Body of pancreas (tissue), 4 donors: Measurements from ENCODE around the gene TBC1D19. TPM values are rescaled to one million over a fixed set of nuclear protein-coding genes. Genes with fewer than 3 reads are reported as not detected.

Experiments
- ATAC-seq: fragments of 150-250 bp; one replicate; pipeline ENCODE4 v1.9.1; 2016
- DNase-seq, 4 donors: peaks; one replicate each; pipeline ENCODE4 v3.0.0-alpha.2; 2019
- H3K27ac ChIP-seq, 4 donors: fragments of 200-600 bp; sonication (generic); 1 replicate in 3 of 4; 2 replicates in 1 of 4; pipeline versions ENCODE4 v1.5.1 to v1.6.1; 2016 to 2019; ENCODE audit warnings: mild to moderate bottlenecking in 1 of 4, mixed read lengths in 1 of 4, moderate library complexity in 1 of 4
- H3K27me3 ChIP-seq, 2 donors: fragments of 200-600 bp; sonication (generic); one replicate each; pipeline ENCODE4 v1.6.0; 2016; ENCODE audit warnings: mild to moderate bottlenecking in 1 of 2
- H3K36me3 ChIP-seq, 2 donors: fragments of 200-600 bp; sonication (generic); replicated peaks in 1 of 2; 2 replicates each; pipeline ENCODE4 v1.5.1; 2016; ENCODE audit warnings: low read depth in 2 of 2; ENCODE audit not compliant: insufficient read depth in 1 of 2
- H3K4me1 ChIP-seq: fragments of 200-600 bp; sonication (generic); one replicate; pipeline ENCODE4 v1.6.0; 2016
- H3K4me3 ChIP-seq, 2 donors: fragments of 200-600 bp; sonication (generic); 1 replicate in 1 of 2; 2 replicates in 1 of 2; pipeline ENCODE4 v1.5.1; 2016 to 2019
- H3K9me3 ChIP-seq, 3 donors: fragments of 200-600 bp; sonication (generic); 1 replicate in 2 of 3; 2 replicates in 1 of 3; pipeline ENCODE4 v1.5.1; 2016
- POLR2A ChIP-seq, 3 donors: fragments of 450-650 bp; IDR thresholded peaks; one replicate each; pipeline ENCODE4 v1.6.1; 2016; ENCODE audit warnings: antibody characterized with exemption in 3 of 3, mild to moderate bottlenecking in 2 of 3
- WGBS, 2 donors: methylation state at CpG; one replicate each; pipeline ENCODE4 v1.1.5; 2017; 5-methylcytosine and 5-hydroxymethylcytosine counted together
- intact Hi-C: fragments of 100-400 bp; cut with DNase I; formaldehyde crosslinking; loops from one replicate; pipeline ENCODE4 v1.15.1; 2023
- total RNA-seq, 2 donors: library from RNA; depleted of rRNA; stranded (reverse); fragments of >200 nt; gene quantifications; one replicate each; pipeline ENCODE4 v1.1.0, GENCODE V29; 2016
- TF ChIP-seq, protein P1 (sequence below), 7 experiments: fragments of 450-650 bp in 4 of 7; fragments of 200-600 bp in 3 of 7; sonication (generic) in 3 of 7; IDR thresholded peaks; one replicate each; pipeline ENCODE4 v1.5.1; 2016 to 2019; ENCODE audit warnings: antibody characterized with exemption in 7 of 7

Gene TBC1D19
- total RNA-seq, 2 donors from 2014 or later = 22.8 to 30.7 TPM

DNA sequence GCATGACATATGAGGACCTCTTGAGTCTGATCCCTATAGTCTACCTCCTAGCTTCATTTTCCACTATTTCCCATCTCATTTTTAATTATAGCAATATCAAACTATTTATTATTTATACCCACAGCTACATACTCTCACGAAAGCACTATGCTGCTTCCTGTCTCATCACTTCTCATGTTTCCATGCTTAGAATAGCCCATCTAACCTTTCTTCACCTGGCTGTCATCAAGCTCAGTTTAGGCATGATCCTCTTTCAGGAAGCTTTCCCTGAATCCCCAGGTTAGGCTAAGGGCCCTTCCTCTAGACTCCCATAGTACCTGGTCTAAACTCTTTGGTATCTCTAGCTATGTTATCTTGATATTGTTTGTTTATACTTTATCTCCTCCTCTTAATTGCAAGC, 137.8 kb downstream of the TBC1D19 start:
- TF ChIP-seq, protein P1, sequence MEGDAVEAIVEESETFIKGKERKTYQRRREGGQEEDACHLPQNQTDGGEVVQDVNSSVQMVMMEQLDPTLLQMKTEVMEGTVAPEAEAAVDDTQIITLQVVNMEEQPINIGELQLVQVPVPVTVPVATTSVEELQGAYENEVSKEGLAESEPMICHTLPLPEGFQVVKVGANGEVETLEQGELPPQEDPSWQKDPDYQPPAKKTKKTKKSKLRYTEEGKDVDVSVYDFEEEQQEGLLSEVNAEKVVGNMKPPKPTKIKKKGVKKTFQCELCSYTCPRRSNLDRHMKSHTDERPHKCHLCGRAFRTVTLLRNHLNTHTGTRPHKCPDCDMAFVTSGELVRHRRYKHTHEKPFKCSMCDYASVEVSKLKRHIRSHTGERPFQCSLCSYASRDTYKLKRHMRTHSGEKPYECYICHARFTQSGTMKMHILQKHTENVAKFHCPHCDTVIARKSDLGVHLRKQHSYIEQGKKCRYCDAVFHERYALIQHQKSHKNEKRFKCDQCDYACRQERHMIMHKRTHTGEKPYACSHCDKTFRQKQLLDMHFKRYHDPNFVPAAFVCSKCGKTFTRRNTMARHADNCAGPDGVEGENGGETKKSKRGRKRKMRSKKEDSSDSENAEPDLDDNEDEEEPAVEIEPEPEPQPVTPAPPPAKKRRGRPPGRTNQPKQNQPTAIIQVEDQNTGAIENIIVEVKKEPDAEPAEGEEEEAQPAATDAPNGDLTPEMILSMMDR (IDR thresholded peaks at IDR 0.05) = no peak
- TF ChIP-seq POLR2A (IDR thresholded peaks at IDR 0.05) = no peak
- ATAC-seq = no peak
- H3K27ac ChIP-seq = no peak overlapping the region
- no peaks in the 10 kb centered on the region for H3K36me3 ChIP-seq
- intact Hi-C loops = no loop called here
- H3K4me3 ChIP-seq = no peak overlapping the region
- no peak for DNase-seq
- H3K27me3 ChIP-seq = no peaks in the 10 kb centered on the region
- H3K9me3 ChIP-seq = no peaks in the 10 kb centered on the region
- H3K4me1 ChIP-seq = no peaks in the 10 kb centered on the region
- 75 to 87% methylated on average over 1 of the region's 1 CpG for WGBS, 2 donors

DNA sequence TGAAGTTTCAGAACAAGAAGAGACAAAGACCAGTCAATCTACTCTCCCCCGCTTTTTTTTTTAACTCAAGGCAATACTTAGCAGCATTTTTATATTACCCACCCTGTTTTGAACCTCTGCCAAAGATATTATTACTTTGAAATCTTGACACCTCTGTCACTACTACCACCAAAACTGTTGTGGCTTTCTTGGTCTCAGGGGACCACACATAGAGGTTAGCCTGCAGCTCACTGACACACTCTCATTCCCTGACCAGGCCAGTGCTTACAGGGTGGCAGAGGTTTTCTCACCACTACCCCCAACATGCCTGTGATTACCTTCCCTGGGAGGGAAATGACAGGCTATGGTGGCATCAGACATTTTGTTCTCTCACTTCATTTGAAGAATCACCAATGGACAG, 139.3 kb downstream of the TBC1D19 start:
- Histone ChIP-seq H3K36me3 (no peaks in the 10 kb centered on the region), H3K9me3 (no peaks in the 10 kb centered on the region), H3K4me3 (no peak overlapping the region), H3K4me1 (no peaks in the 10 kb centered on the region), H3K27me3 (no peaks in the 10 kb centered on the region), H3K27ac (no peak overlapping the region)
- TF ChIP-seq, protein P1 (IDR thresholded peaks at IDR 0.05) = no peak
- no peak for TF ChIP-seq POLR2A (IDR thresholded peaks at IDR 0.05)
- ATAC-seq (no peak), DNase-seq (no peak)
- 96 to 97% methylated on average over 1 of the region's 1 CpG for WGBS, 2 donors
- intact Hi-C loops = no loop called here

DNA sequence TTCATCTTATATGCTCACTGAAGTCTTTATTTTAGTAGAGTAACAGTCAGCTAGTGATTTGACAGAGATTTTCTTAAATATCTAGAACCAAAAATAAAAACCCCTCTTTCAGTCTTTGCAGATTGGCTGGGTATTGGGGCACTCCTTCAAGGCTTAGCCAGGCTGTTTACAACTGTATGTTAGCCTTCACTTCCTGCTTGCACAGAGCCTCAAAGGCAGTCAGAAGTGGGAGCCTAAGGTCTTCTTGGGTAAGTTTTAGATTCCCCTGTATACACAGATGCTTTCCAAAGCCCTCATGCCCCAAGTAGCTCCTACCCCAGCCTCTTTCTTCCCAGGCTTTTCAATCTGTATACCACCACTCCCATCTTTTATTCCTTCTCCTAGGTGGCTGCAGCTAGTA, 140.7 kb downstream of the TBC1D19 start:
- Histone ChIP-seq H3K27ac (no peak overlapping the region), H3K9me3 (no peaks in the 10 kb centered on the region), H3K4me1 (no peaks in the 10 kb centered on the region), H3K4me3 (no peak overlapping the region), H3K36me3 (no peaks in the 10 kb centered on the region), H3K27me3 (no peaks in the 10 kb centered on the region)
- intact Hi-C loops = no loop called here
- ATAC-seq (no peak), DNase-seq (no peak)
- no peak for TF ChIP-seq POLR2A (IDR thresholded peaks at IDR 0.05)
- TF ChIP-seq, protein P1 (IDR thresholded peaks at IDR 0.05) = no peak

DNA sequence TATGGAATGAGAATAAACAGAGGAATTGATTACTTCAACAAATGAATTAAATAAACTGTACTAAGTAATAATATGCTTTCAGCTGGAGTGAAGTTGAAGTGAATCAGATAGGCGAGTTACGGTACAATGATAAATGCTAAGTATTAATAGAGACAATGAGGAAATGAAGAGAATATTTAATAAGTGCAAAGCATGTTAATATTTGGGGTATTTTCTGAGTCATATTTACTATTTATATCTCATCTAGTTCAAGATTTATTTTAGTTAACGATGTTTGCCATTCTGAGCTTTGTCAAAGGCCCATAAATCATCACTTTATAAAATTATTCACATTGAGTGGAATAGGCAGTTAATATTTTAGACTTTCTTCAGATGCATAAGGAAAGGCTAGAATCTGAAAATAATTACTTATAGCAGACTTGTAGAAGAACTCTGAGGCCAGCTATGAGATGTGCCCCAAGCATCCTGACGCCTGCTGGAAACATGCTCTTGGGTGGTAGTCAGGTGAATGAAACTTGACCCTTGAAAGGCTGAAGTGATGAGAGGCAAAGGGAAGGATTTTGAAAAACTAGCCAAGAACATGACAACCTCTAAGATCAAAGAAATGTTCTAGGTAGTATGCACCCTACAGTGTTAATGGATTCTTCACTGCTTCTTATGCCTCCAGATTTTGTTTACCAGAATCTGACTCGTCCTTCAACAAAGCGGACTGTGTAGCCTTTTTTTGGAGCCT, 142.9 kb downstream of the TBC1D19 start:
- 78 to 81% methylated on average over 6 of the region's 6 CpGs for WGBS, 2 donors
- intact Hi-C loops = no loop called here
- no peaks in the 10 kb centered on the region for H3K36me3 ChIP-seq
- no peak for TF ChIP-seq POLR2A (IDR thresholded peaks at IDR 0.05)
- TF ChIP-seq, protein P1 (IDR thresholded peaks at IDR 0.05) = no peak
- ATAC-seq (no peak), DNase-seq (no peak)
- no peaks in the 10 kb centered on the region for H3K27me3 ChIP-seq
- no peak overlapping the region for H3K27ac ChIP-seq
- no peaks in the 10 kb centered on the region for H3K4me1 ChIP-seq
- H3K4me3 ChIP-seq = no peak overlapping the region
- H3K9me3 ChIP-seq = no peaks in the 10 kb centered on the region

DNA sequence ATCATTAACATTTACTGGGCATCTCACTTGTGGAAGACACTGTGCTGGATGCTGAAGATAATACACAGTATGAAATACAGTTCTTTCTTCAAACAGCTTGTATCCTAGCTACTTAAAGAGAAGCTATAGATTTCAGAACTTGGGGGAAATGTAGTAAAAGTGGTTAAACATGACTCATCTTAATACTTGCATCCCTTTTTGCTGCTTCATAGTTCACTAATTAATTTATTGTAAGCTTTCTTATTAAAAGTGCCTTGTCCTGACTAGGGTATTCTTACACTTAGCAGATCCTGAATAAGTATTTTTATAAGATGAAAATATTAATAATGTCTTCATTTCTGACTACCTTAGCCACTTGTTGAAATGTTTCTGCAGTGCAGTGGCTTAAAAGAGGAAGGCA, 144.0 kb downstream of the TBC1D19 start:
- Histone ChIP-seq H3K4me3 (no peak overlapping the region), H3K27ac (no peak overlapping the region), H3K4me1 (no peaks in the 10 kb centered on the region), H3K36me3 (no peaks in the 10 kb centered on the region), H3K9me3 (no peaks in the 10 kb centered on the region), H3K27me3 (no peaks in the 10 kb centered on the region)
- no peak for DNase-seq
- no peak for TF ChIP-seq POLR2A (IDR thresholded peaks at IDR 0.05)
- TF ChIP-seq, protein P1 (IDR thresholded peaks at IDR 0.05) = no peak
- no peak for ATAC-seq
- intact Hi-C loops = no loop called here
